GM18861 (cell line): ENCODE data around the gene MAPK8IP3.

Experiments used
- ATAC-seq: cut with Tn5 transposase; IDR thresholded peaks from one replicate; pipeline ENCODE4 v1.9.1; 2021; ENCODE audit not compliant: unreplicated experiment

MAPK8IP3 gene

DNA sequence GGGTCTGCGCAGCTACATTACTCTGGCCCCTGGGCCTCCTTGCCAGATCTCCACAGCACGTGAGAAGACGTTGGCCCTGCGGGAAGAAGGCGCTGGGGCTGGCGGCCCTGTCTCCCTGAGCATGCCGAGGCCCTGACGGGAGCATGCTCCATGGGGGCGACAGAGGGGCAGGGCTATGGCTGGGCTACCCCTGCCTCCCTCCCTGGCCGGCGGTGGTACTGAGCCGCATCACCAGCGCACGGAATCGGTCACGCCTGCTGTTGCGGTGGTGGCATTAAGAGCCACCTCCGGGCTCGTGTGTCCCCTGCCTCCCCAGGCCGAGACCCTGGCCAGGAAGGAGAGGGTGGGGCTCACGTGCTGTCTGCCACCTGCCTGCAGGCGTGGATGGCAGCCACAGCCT, 28.1 kb downstream of the MAPK8IP3 start:
- no peak for ATAC-seq

DNA sequence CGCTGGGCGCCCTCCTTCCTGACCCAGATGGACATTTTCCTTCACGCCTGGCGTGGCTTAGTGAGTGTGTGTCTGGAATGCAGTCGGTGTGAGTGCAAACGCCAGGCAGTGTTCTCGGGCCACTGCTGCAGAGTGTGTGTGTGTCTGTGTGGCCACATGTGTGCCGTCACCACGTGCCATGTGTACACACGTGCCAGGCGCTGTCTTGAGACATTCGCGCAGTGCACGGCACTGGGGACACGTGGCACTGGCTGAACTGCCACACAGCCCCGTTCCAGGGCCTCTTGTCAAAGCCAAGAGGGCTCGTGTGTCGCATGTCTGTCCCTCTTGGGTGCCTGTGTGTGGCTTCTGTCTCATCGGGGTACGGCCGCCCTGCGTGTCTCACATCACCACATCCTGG, 28.8 kb downstream of the MAPK8IP3 start:
- no peak for ATAC-seq

DNA sequence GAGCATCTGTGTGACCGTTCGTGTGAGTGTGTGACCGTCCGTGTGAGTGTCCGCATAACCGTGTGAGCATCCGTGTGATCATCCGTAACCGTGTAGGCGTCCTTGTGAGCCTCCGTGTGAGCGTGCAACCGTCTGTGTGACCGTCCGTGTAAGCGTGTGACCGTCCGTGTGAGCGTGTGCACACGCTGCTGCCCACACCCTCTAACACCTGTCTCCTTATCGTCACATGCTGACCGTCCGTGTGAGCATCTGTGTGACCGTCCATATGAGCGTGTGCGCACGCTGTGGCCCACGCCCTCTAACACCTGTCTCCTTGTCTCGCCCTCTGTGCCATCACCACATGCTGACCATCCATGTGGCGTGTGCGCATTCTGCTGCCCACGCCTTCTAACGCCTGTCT, 34.2 kb downstream of the MAPK8IP3 start:
- ATAC-seq = no peak

DNA sequence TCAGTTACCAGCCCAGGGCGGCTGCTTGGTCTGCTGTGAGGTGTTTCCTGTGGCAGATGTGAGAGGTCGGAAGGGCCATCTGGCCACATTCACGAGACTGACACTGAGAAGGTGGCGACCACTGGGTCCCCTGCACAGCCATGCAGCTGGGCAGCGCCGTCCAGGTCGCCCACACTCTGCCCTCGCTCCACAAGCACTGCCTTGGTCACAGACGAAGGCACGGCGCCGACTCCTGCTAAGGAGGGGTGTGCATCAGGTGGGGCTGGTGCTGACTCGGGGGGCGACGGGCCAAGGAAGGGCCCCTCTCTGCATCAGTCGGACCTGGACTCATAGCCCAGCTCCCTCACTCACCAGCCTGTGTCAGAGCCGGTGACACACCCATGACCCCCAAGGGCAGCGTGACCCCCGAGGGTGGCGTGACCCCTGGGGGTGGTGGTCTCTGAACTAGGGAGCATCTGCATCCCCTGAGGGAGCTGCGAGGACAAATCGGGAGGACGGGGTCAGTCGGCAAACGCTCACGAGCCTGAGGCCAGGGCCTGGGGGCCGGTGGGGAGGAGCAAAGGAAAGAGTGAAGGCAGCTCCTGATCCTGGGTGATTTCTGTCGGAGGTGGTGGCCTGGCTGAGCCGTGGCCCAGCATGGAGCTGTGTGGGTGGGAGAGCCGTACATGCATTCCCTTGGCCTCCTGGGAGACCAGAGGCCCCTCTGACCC, 34.9 kb downstream of the MAPK8IP3 start:
- no peak for ATAC-seq

DNA sequence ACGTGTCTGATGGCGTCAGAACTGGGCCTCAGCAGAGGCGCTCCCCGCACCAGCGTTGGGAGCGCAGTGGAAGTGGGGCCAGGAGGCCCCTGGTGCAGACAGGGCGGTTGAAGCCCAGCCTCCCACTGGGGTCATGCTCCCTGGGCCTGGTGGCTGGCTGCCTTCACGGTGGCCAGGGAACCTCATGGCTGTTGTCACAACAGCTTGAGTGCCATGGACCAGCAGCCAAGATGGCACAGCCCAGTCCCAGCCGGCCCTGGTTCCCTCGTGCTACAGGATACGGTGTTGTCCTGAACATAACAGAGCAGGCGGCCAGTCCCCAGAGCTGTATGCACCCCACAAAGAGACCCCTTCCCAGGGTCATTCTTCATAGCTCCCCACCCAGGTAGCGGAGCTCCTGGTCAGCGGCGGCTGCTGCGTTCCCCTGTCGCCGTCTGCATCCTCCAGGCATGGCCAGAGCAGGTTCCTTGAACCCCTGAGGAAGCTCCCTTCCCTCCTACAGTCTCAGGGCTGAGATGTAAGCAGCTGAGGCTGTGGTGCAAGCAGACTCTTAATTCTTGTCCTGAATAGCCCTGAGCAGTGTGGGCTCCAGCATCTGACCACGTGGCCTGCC, 35.7 kb downstream of the MAPK8IP3 start:
- no peak for ATAC-seq

DNA sequence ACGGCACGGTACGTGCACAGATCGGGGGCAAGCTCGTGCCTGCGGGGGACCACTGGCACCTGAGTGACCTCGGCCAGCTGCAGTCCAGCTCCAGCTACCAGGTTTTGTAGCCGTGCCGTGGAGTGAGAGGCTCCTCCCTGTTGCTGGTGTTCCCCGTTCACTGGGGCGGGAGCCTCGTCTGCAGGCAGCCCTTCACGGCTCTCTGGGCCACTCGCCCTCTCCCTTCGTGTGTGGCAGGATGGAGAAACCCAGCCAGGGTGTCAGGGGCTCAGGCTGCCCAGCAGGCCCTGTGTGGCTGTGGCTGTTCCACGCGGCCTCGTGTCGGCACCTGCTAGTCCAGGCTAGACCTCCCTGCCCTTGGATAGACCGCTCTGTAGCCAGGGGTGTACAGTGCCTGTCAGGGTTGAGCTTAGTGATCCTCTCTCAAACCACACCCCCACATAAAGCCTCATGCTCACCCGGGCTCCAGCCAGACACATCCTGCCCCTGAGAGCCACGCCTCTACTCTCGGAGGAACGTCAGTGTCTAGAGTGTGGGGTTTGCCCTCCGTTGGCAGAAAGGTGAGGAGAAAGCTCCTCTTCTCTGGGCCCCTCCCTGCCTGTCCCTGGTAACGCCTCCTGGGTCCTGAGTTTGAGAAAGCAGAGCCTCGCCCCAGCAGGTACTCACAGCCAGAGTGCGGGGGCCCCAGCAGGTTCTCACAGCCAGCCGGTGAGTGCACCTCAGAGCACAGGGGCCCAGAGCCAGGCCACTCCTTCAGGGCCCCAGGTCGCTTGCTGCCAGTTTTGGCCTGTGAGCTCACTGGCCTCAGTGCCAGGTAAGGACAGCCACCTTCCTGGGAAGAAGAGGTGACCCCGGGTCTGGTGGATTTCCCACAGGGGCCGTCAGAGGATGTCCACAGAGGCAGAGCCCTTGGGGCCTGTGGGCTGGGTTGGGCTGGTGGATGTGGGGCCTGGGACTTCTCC, 37.7 kb downstream of the MAPK8IP3 start:
- ATAC-seq = no peak

DNA sequence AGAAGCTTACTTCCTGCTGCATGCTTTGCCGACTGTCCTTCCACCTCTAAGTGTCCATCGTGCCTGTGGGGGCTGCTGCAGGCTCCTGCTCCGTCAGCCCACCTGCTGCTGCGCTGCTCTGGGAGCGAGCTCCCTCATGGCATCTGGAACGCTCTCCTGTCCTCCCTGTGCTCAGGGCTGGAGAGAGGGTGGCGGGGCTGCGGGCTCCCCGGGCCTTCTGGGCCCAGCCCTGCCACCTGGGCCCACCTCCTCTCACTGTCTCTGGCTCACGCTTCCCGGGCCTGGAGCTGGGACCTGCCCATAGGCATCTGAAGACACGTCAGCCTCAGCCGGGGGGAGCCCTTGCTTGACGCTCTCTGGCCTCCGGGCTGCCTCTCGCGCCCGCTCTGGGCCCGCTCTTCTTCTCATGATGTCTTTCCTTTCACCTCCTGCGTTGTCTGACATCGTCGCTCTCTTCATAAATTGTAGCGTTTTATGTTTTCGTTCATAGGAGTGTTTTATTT, 38.4 kb downstream of the MAPK8IP3 start:
- ATAC-seq = no peak

DNA sequence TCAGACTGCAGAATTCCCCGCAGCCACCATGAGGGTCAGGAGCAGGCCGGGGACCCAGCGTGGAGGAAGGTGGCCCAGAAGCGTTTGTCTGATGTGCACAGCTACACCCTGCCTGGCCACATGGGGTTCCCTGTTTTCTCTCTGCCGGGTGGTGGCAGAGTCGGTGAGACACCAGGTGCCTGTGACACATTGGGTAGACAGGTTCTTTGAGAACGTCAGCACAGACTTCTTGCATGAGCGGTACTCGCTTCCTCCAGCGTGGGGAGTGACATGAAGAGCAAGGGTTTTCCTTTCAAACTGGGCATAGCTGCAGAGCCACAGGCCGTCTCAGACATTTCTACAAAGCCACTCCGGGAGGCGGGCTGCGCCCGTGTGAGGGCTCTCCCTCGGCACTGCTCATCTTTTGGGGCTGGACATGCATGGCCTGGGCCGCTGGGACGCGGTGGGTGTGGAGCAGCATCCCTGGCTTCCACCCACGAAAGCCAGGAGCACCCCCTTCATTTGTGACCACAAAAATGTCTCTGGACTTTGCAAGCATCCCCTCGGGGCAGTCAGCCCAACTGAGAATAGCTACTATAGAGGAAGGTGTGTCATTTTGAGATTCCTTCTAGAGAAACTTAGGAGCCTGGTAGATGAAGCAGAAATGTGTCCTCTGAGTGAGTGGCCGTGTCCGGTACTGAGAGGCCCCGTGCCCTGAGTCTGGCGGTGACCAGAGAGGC, 39.3 kb downstream of the MAPK8IP3 start:
- no peak for ATAC-seq

DNA sequence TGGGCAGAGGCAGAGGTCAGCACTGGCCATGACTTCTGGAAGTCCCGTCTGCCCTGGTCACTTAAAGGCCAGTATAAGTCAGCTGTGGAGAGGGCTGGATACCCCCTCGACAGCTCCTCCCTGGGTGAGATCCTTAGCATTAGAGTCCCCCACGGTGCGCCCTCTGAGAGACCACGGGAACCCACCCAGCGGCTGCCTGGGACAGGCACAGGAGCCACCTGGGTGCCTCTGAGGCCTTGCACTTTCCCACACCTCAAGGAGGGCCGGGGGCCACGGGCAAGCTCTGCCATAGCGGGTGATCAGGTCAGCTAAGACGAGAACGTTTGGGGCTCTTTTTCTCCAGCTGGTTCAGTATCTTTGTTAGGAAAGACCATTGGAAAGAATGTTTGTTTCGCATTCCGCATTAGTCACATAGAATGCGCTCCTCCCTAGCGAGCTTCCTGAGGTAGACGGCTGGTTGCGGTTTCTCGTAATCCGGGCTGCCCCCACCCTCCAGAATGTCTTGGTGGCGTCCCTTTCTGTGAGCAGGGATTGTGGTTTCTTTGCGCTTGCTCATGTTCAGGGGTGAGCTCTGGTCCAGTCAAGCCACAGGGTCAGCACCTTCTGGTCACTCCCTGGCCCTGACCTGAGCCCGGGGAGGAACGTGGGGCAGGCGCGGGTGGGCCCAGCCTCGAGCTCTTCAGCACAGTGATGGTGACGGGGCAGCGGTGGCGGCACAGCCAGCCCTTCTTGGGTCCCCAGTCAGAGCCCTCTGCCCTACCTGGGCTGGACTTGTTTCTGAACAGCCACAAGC, 40.1 kb downstream of the MAPK8IP3 start:
- ATAC-seq = no peak

DNA sequence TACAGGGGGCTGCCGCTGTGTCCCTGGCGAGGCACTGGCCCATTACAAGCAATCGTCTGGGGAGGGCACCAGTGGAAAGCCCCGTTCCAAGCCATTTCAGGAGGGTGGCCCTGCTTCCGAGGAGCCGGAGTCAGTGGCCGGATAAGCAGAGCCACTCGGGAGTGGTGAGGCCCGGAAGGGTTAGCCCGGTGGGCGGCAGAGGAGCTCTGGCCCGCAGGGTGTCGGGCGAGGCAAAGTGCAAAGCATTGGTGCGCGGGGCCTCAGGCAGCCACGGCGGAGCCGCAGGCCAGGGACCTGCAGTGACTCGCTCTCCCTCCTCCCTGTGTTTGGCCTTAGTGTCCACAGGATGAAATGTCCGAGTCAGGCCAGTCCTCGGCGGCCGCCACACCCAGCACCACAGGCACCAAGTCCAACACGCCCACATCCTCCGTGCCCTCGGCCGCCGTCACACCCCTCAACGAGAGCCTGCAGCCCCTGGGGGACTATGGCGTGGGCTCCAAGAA, 40.7 kb downstream of the MAPK8IP3 start:
- ATAC-seq = no peak

DNA sequence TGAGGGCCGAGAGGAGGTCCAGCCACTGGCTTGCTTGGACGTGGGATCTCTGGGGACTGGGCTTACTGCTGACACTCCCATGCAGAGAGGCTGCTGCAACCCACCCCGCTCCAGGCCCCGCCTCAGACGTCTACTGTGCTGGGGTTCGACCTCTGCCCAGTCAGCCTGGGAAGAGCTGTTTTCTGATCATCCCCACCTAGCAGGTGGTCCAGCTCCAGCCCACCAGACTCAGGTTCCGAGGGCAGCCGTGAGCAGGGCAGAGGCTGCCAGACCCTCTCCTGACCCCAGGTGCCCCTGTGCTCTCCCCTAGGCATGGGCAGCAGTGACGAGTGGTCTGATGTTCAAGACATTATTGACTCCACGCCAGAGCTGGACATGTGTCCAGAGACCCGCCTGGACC, 41.9 kb downstream of the MAPK8IP3 start:
- ATAC-seq = no peak

DNA sequence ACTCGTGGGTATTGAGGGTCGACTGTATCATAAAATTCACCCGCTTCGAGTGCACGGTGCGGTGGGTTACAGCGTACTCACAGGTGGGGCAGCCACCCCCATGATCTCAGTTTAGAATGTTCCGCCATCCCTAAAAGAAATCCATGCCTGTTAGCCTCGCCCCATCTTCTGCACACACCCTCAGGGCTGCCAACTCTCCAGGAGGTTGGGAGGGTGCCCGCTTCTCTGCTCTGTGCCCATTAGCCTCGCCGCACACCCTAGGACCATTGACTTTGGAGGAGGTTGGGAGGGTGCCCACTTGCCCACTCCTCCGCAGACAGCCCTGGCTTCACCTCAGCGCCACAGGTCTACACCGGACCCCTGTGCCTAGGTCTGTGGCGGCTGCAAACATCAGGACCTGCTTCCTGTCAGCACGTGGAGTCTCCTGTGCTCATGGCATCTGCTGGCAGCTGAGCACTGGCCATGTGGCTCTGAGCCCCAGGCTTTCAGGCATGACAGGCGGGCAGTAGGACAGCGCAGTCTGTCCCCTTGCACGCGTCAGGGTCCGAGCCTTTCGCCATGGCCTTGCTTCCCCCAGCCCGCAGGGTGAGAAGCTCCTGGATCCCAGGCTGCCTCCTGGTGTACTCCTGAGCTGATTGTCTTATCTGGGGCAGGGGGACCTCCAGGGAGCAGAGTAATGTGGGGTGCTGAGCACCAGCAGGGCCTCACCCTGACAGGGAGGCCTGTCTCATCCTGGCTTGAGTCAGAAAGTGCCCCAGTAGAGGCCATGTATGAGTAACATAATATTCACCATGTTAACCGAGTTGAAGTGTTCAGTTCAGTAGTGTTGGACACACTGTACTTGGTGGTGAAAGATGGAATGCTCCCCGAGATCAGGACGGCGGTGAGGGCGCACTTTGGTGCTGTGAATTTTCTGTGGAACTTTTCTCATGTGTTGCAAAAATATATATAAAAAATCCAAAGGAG, 43.4 kb downstream of the MAPK8IP3 start:
- ATAC-seq = no peak

DNA sequence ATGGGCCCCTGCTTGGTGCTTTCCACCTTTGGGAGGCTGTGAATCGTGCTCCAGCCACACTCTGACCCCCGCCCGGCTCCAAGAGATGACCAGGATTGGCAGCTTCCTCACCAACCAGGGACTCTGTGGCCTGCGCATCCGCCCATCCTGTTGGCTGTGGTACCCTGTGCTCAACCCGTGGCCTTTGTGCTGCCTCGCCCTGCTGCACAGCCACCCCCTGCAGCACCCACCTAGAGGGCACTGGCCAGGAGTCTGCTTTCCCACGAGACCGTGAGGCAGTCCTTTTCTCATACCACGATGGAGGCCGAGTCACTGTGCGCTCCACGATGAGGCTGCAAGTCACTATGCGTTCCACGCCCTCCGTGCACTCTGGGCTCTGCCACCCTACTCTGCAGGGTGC, 46.0 kb downstream of the MAPK8IP3 start:
- ATAC-seq = no peak

DNA sequence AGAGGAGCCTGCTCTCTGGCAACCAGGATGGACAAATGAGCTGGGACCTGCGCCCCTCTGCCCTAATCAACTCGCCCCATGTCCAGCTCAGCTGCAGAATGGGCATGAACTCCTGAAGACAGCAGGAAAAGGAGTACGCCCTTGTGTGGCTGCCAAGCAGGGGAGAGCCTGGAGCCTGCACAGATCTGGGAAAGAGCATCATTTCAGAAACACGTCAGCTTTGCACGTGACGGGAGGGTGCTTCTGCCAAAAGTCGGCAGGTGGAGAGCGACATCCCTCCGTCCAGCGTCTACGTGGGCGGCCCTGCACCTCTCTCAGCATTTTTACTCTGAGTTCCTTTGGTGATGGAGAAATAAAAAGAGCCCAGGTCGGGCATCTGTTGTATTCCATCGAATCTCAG, 46.9 kb downstream of the MAPK8IP3 start:
- ATAC-seq = no peak

DNA sequence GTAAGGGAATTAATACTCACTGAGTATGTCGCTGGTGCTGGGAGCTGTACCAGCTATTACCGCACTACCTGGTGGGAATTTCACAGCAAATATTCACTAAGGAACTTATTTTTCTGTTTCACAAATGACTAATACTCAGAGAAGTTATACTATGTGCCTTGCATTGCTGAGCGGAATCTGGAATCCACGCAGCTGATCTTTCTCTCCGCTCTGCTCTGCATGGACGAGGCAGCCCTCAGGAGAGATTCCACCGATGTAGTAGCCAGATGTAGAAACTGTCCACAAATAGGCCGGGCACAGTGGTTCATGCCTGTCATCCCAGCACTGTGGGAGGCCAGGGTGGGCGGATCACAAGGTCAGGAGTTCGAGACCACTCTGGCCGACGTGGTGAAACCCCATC, 48.2 kb downstream of the MAPK8IP3 start:
- ATAC-seq = no peak

DNA sequence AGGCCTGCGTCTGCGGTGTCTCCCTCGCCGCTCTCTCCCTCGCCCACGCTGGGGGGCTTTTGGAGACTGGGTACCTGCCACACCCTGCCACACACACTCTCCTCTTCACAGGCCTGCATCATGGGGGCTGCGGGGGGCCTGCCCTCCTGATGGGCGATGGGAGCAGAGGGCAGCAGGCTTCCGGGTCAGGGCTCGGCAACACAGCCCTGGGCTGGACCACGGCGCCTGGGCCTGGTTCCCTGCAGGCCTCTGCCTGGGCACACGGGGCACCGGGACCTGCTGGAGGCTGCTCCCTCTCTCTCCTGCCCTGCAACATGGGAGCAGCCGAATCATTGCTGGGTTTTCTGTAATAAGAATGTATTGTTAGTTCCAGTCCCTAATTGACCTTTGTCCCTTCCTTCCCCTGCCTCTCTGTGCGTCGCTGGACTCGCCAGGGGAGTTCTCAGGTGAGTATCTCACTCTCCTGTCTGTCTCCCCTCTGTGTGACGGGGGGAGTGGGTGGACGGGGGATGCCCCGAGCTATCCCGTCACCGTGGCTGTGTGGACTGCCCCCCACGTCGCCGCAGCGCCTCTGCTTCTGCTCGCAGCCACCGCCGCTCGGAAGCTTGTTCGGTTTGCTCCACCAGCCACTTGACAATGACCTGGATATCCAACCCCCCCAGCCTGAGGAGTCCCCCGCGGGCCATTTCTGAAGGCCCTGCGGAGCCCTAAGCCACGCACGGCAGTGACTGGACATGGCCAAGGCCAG, 51.9 kb downstream of the MAPK8IP3 start:
- ATAC-seq = no peak

DNA sequence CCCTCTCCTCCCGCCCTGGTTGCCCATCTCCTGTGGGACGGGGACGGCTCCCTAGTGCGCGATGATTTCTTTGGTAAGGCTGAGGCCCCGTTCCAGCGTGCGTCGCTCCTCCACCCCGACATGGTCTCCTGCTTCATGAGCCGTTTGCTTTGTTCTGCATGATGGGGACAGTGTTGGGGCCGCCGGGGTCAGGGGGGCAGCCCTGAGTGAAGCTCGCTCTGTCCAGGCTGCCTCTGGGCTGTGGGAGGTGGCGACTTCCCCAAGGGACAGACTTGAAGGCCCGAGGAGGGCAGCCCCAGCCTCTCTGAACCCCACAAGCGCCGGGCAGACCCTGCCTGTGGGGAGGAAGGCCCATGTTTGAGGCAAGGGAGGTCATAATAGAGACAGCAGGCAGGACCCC, 52.9 kb downstream of the MAPK8IP3 start:
- ATAC-seq = no peak

DNA sequence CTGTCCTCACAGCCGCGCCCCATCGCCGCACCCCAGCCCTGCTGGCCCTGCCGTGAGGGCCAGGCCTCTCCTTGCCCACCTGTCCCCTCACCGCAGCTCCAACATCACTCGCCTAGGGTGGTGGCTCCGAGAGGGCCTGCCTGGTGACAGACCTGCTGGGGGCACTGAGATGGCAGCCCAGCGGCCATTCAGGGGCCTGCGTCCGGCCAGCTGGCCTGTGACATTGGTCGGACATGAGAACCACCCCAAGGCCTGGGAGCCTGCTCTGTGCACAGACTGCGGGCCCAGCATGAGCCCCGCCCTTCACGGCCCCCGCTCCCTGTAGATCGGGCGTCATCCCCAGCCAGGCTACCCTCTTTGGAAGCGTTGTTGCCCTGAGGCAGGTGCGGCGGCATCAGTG, 53.5 kb downstream of the MAPK8IP3 start:
- no peak for ATAC-seq
